Amniotic epithelial cell (primary cell): ENCODE measurements around the gene PRUNE2.
A peak's percentile ranks its signal among the peaks of the same experiment; 100 is the strongest.

Experiments
- DNase-seq: peaks from one replicate; pipeline ENCODE4 v3.0.0-alpha.2; 2010; ENCODE audit warnings: low read depth

The PRUNE2 gene

GRCh38 chr9:76624391-76625048 lies 281.4 kb downstream of the PRUNE2 start:
- DNase-seq, result no peak

GRCh38 chr9:76620996-76621395 lies 284.9 kb downstream of the PRUNE2 start:
- DNase-seq, result no peak

- DNase-seq, result no peak
These were observed 285.3 kb downstream of the PRUNE2 start for GRCh38 chr9:76620581-76620980.

GRCh38 chr9:76619640-76620039 lies 286.3 kb downstream of the PRUNE2 start:
- DNase-seq, result no peak

GRCh38 chr9:76619197-76619596 lies 286.7 kb downstream of the PRUNE2 start:
- DNase-seq, result no peak

- DNase-seq, result peak; percentile 50
These were observed 287.2 kb downstream of the PRUNE2 start for GRCh38 chr9:76618762-76619161.

- DNase-seq, result no peak
These were observed 288.3 kb downstream of the PRUNE2 start for GRCh38 chr9:76617497-76618175.

- no peak for DNase-seq
These were observed 289.1 kb downstream of the PRUNE2 start for GRCh38 chr9:76616780-76617179.

- DNase-seq, result peak; percentile 87
These were observed 290.7 kb downstream of the PRUNE2 start for GRCh38 chr9:76615177-76615603.

GRCh38 chr9:76613974-76614373 lies 291.9 kb downstream of the PRUNE2 start:
- no peak for DNase-seq

GRCh38 chr9:76613150-76613781 lies 292.6 kb downstream of the PRUNE2 start:
- DNase-seq, result no peak

- DNase-seq, result peak; percentile 81
These were observed 295.9 kb downstream of the PRUNE2 start for GRCh38 chr9:76610011-76610352.

- no peak for DNase-seq
These were observed 296.5 kb downstream of the PRUNE2 start for GRCh38 chr9:76609285-76610010.

- DNase-seq, result no peak
These were observed 297.2 kb downstream of the PRUNE2 start for GRCh38 chr9:76608575-76609273.

- no peak for DNase-seq
These were observed 298.0 kb downstream of the PRUNE2 start for GRCh38 chr9:76607730-76608436.

GRCh38 chr9:76605321-76605900 lies 300.5 kb downstream of the PRUNE2 start:
- no peak for DNase-seq

- no peak for DNase-seq
These were observed 301.9 kb downstream of the PRUNE2 start for GRCh38 chr9:76603931-76604570.

GRCh38 chr9:76603448-76603895 lies 302.4 kb downstream of the PRUNE2 start:
- DNase-seq, result peak; percentile 75

GRCh38 chr9:76602199-76602598 lies 303.7 kb downstream of the PRUNE2 start:
- no peak for DNase-seq

GRCh38 chr9:76600007-76600615 lies 305.8 kb downstream of the PRUNE2 start:
- DNase-seq, result no peak
